ENCODE measurements around the gene RRAGA. TPM values are rescaled to one million over a fixed set of nuclear protein-coding genes. Genes with fewer than 3 reads are reported as not detected.

RRAGA gene
- total and polyA plus RNA-seq, 2 donors (not counting 3 experiments of a cell fraction or from before 2014, with no cell fraction given), result 81.2 to 88.3 TPM

- no peaks in the 10 kb centered on the region for H3K79me2 ChIP-seq (ENCODE audit: control insufficient read depth, insufficient read depth, low read length)
- POLR2A ChIA-PET, result no interaction called here
- dilution Hi-C loops (cut with MboI; ENCODE audit: extremely low pct_ligation_motif_present, low sequenced_read_pairs), result no loop called here
- H3K4me2 ChIP-seq (ENCODE audit: insufficient read depth, low read length), result no peak overlapping the region
- intact Hi-C loops (cut with micrococcal nuclease), result loop anchor here (5.0 kb wide), 1 partner anchor 1499 kb away; no protein-coding TSS in a partner anchor
- DNase-seq (ENCODE audit: low read depth, low spot score), result no peak
- TF ChIP-seq POLR2A (IDR thresholded peaks at IDR 0.05; ENCODE audit: low read depth, low read length) (no peak), FOS (IDR thresholded peaks at IDR 0.05; ENCODE audit: borderline replicate concordance, insufficient read depth, low read length) (no peak), CTCF (IDR thresholded peaks at IDR 0.05; ENCODE audit: extremely low read depth in 1 of 2, insufficient read depth in 1 of 2, low read depth in 1 of 2, low read length in 2 of 2) (no peak), EZH2 (IDR thresholded peaks at IDR 0.05; ENCODE audit: borderline replicate concordance, low read depth, low read length, severe bottlenecking) (no peak), POLR2AphosphoS5 (IDR thresholded peaks at IDR 0.05; ENCODE audit: insufficient read depth, low read depth, low read length) (no peak), JUN (IDR thresholded peaks at IDR 0.05; ENCODE audit: borderline replicate concordance, insufficient read depth, insufficient read length, low read depth) (no peak)
- TF ChIP-seq, protein P1, sequence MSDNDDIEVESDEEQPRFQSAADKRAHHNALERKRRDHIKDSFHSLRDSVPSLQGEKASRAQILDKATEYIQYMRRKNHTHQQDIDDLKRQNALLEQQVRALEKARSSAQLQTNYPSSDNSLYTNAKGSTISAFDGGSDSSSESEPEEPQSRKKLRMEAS (IDR thresholded peaks at IDR 0.05; ENCODE audit: insufficient read depth, insufficient read length), result no peak
- no peak overlapping the region for H3K27ac ChIP-seq (ENCODE audit: insufficient read depth, low read depth, low read length)
- no peaks in the 10 kb centered on the region for H4K20me1 ChIP-seq (replicated peaks; ENCODE audit: control insufficient read depth, extremely low read depth, insufficient read depth, low read length)
- H3K9ac ChIP-seq (replicated peaks; ENCODE audit: extremely low read depth, insufficient read depth, low read length), result no peak overlapping the region
- no peak overlapping the region for H2AFZ ChIP-seq (ENCODE audit: low read depth, low read length)
- no peak for FAIRE-seq
- H3K36me3 ChIP-seq (ENCODE audit: control insufficient read depth in 2 of 2, extremely low read depth in 1 of 2, insufficient read depth in 2 of 2, low read length in 2 of 2), result no peaks in the 10 kb centered on the region
- H3K9me3 ChIP-seq (replicated peaks; ENCODE audit: control insufficient read depth, insufficient read depth, low read length), result no peaks in the 10 kb centered on the region
- CTCF ChIA-PET, result interaction anchor here (0.9 to 6.9 kb wide), 7 partner anchors 16 to 1214 kb away, joined by 3 to 136 read pairs (median 5); no protein-coding TSS in a partner anchor
- BruUV-seq (replicated peaks), result no TSS peak
- no peaks in the 10 kb centered on the region for H3K9me1 ChIP-seq (replicated peaks; ENCODE audit: control insufficient read depth, extremely low read depth, insufficient read depth, low read length)
- H3K4me3 ChIP-seq (replicated peaks in 1 of 3; ENCODE audit: insufficient read depth in 1 of 3, low read depth in 1 of 3, low read length in 3 of 3), result no peak overlapping the region
- H3K27me3 ChIP-seq (ENCODE audit: control insufficient read depth in 2 of 2, insufficient read depth in 2 of 2, low read length in 2 of 2), result no peaks in the 10 kb centered on the region
- no peaks in the 10 kb centered on the region for H3K4me1 ChIP-seq (ENCODE audit: control insufficient read depth, extremely low read depth, insufficient read depth, low read length)
Measured at GRCh38 chr9:19026375-19026774, 22.9 kb upstream of the RRAGA start.
